WTC11 (cell line): ENCODE results near the gene DENND6A.

ENCODE experiments used
- CTCF ChIP-seq: fragments of 200-600 bp; IDR thresholded peaks from 2 replicates; pipeline ENCODE4 v1.8.0; 2022; ENCODE audit warnings: antibody characterized with exemption
- E2F4 ChIP-seq: sonication (generic); formaldehyde crosslinking; IDR thresholded peaks from 2 replicates; pipeline ENCODE4 v1.8.1; 2022; ENCODE audit warnings: low read depth, mild to moderate bottlenecking, moderate library complexity, missing genetic modification reagents, borderline replicate concordance
- FOXK1 ChIP-seq: sonication (generic); formaldehyde crosslinking; IDR thresholded peaks from 2 replicates; pipeline ENCODE4 v1.8.0; 2022; ENCODE audit warnings: mild to moderate bottlenecking, moderate library complexity, missing genetic modification reagents
- JUN ChIP-seq: sonication (generic); formaldehyde crosslinking; IDR thresholded peaks from 2 replicates; pipeline ENCODE4 v1.8.0; 2023; ENCODE audit warnings: mild to moderate bottlenecking, missing genetic modification reagents
- MAX ChIP-seq: sonication (generic); formaldehyde crosslinking; IDR thresholded peaks from 2 replicates; pipeline ENCODE4 v1.8.0; 2022; ENCODE audit warnings: mild to moderate bottlenecking, missing genetic modification reagents
- NFYB ChIP-seq: sonication (generic); formaldehyde crosslinking; conservative IDR thresholded peaks from 2 replicates; pipeline ENCODE4 v1.8.0; 2022; ENCODE audit warnings: low read depth, missing genetic modification reagents
- TEAD1 ChIP-seq: sonication (generic); formaldehyde crosslinking; IDR thresholded peaks from 2 replicates; pipeline ENCODE4 v1.8.0; 2022; ENCODE audit warnings: mild to moderate bottlenecking, missing genetic modification reagents
- ZNF232 ChIP-seq: sonication (generic); formaldehyde crosslinking; IDR thresholded peaks from 2 replicates; pipeline ENCODE4 v1.8.0; 2022; ENCODE audit warnings: mild to moderate bottlenecking, missing genetic modification reagents

- TF ChIP-seq CTCF (no peak), NFYB (no peak), FOXK1 (CRISPR knock-in tag) (no peak), ZNF232 (CRISPR knock-in tag) (no peak), MAX (no peak), JUN (CRISPR knock-in tag) (no peak), E2F4 (CRISPR knock-in tag) (no peak), TEAD1 (CRISPR knock-in tag) (no peak)
Measured at GRCh38 chr3:57706462-57706861, 13.6 kb upstream of the DENND6A start.
